B cell (primary cell): ENCODE data around the gene RAB27A. TPM values are rescaled to one million over a fixed set of nuclear protein-coding genes. Genes with fewer than 3 reads are reported as not detected.
A peak's percentile ranks its signal among the peaks of the same experiment; 100 is the strongest.

Experiments used
- ATAC-seq: fragments of 200-7000 bp; cut with Tn5 transposase; one replicate; pipeline ENCODE4 v1.10.0; 2021; ENCODE audit warnings: low read depth, mild to moderate bottlenecking, moderate number of reproducible peaks, moderate library complexity
- CTCF ChIA-PET: fragments of 350-600 bp; sonication (Branson Sonifier 250); formaldehyde crosslinking; loops from one replicate; lab custom pipeline; 2021; ENCODE audit warnings: antibody characterized with exemption, inconsistent platforms; lab: Charles Lee
- POLR2A ChIA-PET: fragments of 350-600 bp; sonication (Branson Sonifier 250); formaldehyde crosslinking; loops from one replicate; lab custom pipeline; 2021; ENCODE audit warnings: antibody characterized with exemption; lab: Charles Lee
- DNase-seq: peaks from one replicate; pipeline ENCODE4 v3.0.0; 2013
- H2AFZ ChIP-seq: 2 replicates; pipeline ENCODE4 v1.6.1; 2012; ENCODE audit warnings: mild to moderate bottlenecking, low read depth, low read length; ENCODE audit not compliant: insufficient read depth, poor library complexity, severe bottlenecking
- H3K27ac ChIP-seq, 2 donors: 1 replicate in 1 of 2; 2 replicates in 1 of 2; pipeline ENCODE4 v1.5.1; 2012 to 2013; ENCODE audit warnings: low read length in 2 of 2, mild to moderate bottlenecking in 2 of 2, moderate library complexity in 1 of 2
- H3K27me3 ChIP-seq, 4 experiments: fragments of 200-600 bp in 1 of 4; sonication (generic) in 1 of 4; replicated peaks in 1 of 4; 1 replicate in 2 of 4; 2 replicates in 2 of 4; pipeline versions ENCODE4 v1.6.1 to v1.7.0; 2013 to 2016; ENCODE audit warnings: low read length in 3 of 4, mild to moderate bottlenecking in 2 of 4, mixed read lengths in 1 of 4, moderate library complexity in 1 of 4; ENCODE audit not compliant: insufficient read depth in 4 of 4, control insufficient read depth in 3 of 4; ENCODE audit errors: control extremely low read depth in 1 of 4
- H3K36me3 ChIP-seq, 2 experiments: replicated peaks in 1 of 2; 1 replicate in 1 of 2; 2 replicates in 1 of 2; pipeline versions ENCODE4 v1.6.1 to v1.7.1; 2013; ENCODE audit warnings: low read length in 1 of 2; ENCODE audit not compliant: insufficient read depth in 2 of 2, control insufficient read depth in 1 of 2; ENCODE audit errors: control extremely low read depth in 1 of 2, extremely low read depth in 1 of 2
- H3K4me1 ChIP-seq, 2 donors: fragments of 200-600 bp in 1 of 2; sonication (generic) in 1 of 2; 1 replicate in 1 of 2; 2 replicates in 1 of 2; pipeline versions ENCODE4 v1.5.1 to v1.6.1; 2013 to 2017; ENCODE audit warnings: low read length in 2 of 2; ENCODE audit not compliant: control insufficient read depth in 2 of 2, insufficient read depth in 2 of 2
- H3K4me2 ChIP-seq: replicated peaks from 2 replicates; pipeline ENCODE3; 2012; ENCODE audit warnings: mild to moderate bottlenecking, low read depth, low read length; ENCODE audit not compliant: poor library complexity, severe bottlenecking
- H3K4me3 ChIP-seq, 5 experiments: fragments of 200-600 bp in 1 of 5; sonication (generic) in 1 of 5; 1 replicate in 3 of 5; 2 replicates in 2 of 5; pipeline versions ENCODE4 v1.5.1 to v1.7.0; 2011 to 2016; ENCODE audit warnings: low read length in 4 of 5, mild to moderate bottlenecking in 4 of 5, low read depth in 2 of 5, control low read depth in 1 of 5, moderate library complexity in 1 of 5; ENCODE audit not compliant: insufficient read depth in 1 of 5; ENCODE audit errors: control extremely low read depth in 1 of 5, extremely low read depth in 1 of 5
- H3K79me2 ChIP-seq: fragments of 200-600 bp; sonication (generic); one replicate; pipeline ENCODE4 v1.6.0; 2016; ENCODE audit warnings: low read length; ENCODE audit not compliant: control insufficient read depth, insufficient read depth
- H3K9ac ChIP-seq: fragments of 200-600 bp; sonication (generic); 2 replicates; pipeline ENCODE4 v1.6.1; 2017; ENCODE audit warnings: mild to moderate bottlenecking, low read length, moderate library complexity
- H3K9me3 ChIP-seq, 3 donors: one replicate each; pipeline versions ENCODE4 v1.6.1 to v1.7.1; 2013; ENCODE audit warnings: low read length in 2 of 3; ENCODE audit not compliant: control insufficient read depth in 2 of 3, insufficient read depth in 1 of 3; ENCODE audit errors: control extremely low read depth in 1 of 3
- H4K20me1 ChIP-seq: 2 replicates; pipeline ENCODE4 v1.6.0; 2012; ENCODE audit warnings: mild to moderate bottlenecking, low read length; ENCODE audit not compliant: insufficient read depth, control insufficient read depth, poor library complexity, severe bottlenecking
- H3K27ac Mint-ChIP-seq: one replicate; pipeline ENCODE4 v1.8.0; 2021; ENCODE audit warnings: mixed read lengths
- H3K27me3 Mint-ChIP-seq: one replicate; pipeline ENCODE4 v1.8.0; 2021; ENCODE audit warnings: mixed read lengths
- H3K4me1 Mint-ChIP-seq: one replicate; pipeline ENCODE4 v1.8.0; 2021; ENCODE audit warnings: mixed read lengths
- H3K4me3 Mint-ChIP-seq: one replicate; pipeline ENCODE4 v1.8.0; 2021; ENCODE audit warnings: mixed read lengths
- H3K9me3 Mint-ChIP-seq: one replicate; pipeline ENCODE4 v1.8.0; 2022; ENCODE audit warnings: mixed read lengths; ENCODE audit not compliant: insufficient read depth
- EZH2 ChIP-seq: IDR thresholded peaks from 2 replicates; pipeline ENCODE4 v1.6.1; 2012; ENCODE audit warnings: borderline replicate concordance, low read depth, mild to moderate bottlenecking, moderate library complexity, low read length; ENCODE audit not compliant: insufficient read depth, poor library complexity, severe bottlenecking
- WGBS: methylation state at CpG from one replicate; pipeline ENCODE4 v1.1.5; 2013; ENCODE audit warnings: missing lambda C conversion rate; ENCODE audit not compliant: insufficient coverage; 5-methylcytosine and 5-hydroxymethylcytosine counted together
- intact Hi-C: fragments of 100-400 bp; cut with micrococcal nuclease; formaldehyde crosslinking; loops from one replicate; pipeline ENCODE4 v1.10.0; 2022
- polyA plus RNA-seq: library from polyadenylated mRNA; depleted of rRNA; stranded (reverse); fragments of >200 nt; gene quantifications from 2 replicates; pipeline ENCODE4 v1.2.3, GENCODE V29; 2012
- total RNA-seq, 2 donors: library from RNA; stranded (reverse); fragments of 120-200 nt in 1 of 2; gene quantifications; 1 replicate in 1 of 2; 2 replicates in 1 of 2; pipeline versions ENCODE4 v1.2.3 to v1.2.4, GENCODE V29; 2013 to 2022
- TF ChIP-seq, protein P1 (sequence below): fragments of 200-600 bp; IDR thresholded peaks from one replicate; pipeline ENCODE4 v1.8.0; 2022; ENCODE audit warnings: antibody characterized with exemption, mild to moderate bottlenecking

RAB27A gene
- total and polyA plus RNA-seq, 2 donors (not counting 1 experiment from before 2014, with no cell fraction given): 7.2 to 19.0 TPM

DNA sequence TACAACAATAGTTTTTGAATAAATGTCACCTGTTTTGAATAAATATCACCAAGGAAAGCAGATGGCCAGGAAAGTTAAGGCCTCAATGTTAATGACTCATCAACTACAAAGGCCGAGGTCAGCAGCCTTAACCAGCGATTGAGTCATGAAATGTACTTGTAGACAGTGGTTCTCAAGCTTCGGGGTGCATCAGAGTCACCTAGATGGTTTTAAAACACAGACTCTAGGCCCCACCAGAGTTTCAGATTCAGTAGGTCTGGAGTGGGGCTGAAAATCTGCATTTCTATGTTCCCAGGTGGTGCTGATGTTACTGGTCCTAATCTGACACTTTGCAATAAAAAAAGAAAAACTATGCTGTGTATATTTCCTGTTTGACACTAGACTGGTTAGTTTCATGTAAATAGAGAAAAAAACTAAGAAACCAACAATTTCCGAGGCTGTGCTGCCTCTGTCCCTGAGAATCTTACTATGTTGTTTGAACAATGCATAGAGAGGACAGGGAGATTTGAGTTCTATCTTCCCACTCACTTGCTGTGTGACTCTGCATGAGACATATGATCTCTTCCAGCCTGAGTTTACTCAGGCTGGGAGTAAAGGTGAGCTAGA is 9.8 kb downstream of the RAB27A start:
- Mint-ChIP-seq H3K27me3 (no peaks in the 10 kb centered on the region), H3K9me3 (no peaks in the 10 kb centered on the region), H3K27ac (peak overlapping the region; percentile 85), H3K4me1 (peaks cover 74% of the 10 kb centered on the region), H3K4me3 (peak overlapping the region; percentile 44)
- ChIA-PET POLR2A (no interaction called here), CTCF (no interaction called here)
- H3K9me3 ChIP-seq: no peaks in the 10 kb centered on the region
- intact Hi-C loops: no loop called here
- peaks cover 50% of the 10 kb centered on the region for H3K79me2 ChIP-seq
- H3K4me1 ChIP-seq: peaks cover 39 to 46% of the 10 kb centered on the region in 2 donors
- ATAC-seq: peak; percentile 50
- H3K27me3 ChIP-seq: no peaks in the 10 kb centered on the region
- no peaks in the 10 kb centered on the region for H4K20me1 ChIP-seq
- peak overlapping the region in 1 of 2 donors; percentile 74 for H3K27ac ChIP-seq
- H3K4me3 ChIP-seq: no peak overlapping the region
- TF ChIP-seq, protein P1, sequence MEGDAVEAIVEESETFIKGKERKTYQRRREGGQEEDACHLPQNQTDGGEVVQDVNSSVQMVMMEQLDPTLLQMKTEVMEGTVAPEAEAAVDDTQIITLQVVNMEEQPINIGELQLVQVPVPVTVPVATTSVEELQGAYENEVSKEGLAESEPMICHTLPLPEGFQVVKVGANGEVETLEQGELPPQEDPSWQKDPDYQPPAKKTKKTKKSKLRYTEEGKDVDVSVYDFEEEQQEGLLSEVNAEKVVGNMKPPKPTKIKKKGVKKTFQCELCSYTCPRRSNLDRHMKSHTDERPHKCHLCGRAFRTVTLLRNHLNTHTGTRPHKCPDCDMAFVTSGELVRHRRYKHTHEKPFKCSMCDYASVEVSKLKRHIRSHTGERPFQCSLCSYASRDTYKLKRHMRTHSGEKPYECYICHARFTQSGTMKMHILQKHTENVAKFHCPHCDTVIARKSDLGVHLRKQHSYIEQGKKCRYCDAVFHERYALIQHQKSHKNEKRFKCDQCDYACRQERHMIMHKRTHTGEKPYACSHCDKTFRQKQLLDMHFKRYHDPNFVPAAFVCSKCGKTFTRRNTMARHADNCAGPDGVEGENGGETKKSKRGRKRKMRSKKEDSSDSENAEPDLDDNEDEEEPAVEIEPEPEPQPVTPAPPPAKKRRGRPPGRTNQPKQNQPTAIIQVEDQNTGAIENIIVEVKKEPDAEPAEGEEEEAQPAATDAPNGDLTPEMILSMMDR: no peak
- TF ChIP-seq EZH2: no peak
- no peaks in the 10 kb centered on the region for H3K36me3 ChIP-seq
- peak overlapping the region; percentile 24 for H3K4me2 ChIP-seq
- 43% methylated on average over 1 of the region's 4 CpGs for WGBS
- H2AFZ ChIP-seq: peak overlapping the region; percentile 35
- no peak overlapping the region for H3K9ac ChIP-seq
- DNase-seq: peak; percentile 23

DNA sequence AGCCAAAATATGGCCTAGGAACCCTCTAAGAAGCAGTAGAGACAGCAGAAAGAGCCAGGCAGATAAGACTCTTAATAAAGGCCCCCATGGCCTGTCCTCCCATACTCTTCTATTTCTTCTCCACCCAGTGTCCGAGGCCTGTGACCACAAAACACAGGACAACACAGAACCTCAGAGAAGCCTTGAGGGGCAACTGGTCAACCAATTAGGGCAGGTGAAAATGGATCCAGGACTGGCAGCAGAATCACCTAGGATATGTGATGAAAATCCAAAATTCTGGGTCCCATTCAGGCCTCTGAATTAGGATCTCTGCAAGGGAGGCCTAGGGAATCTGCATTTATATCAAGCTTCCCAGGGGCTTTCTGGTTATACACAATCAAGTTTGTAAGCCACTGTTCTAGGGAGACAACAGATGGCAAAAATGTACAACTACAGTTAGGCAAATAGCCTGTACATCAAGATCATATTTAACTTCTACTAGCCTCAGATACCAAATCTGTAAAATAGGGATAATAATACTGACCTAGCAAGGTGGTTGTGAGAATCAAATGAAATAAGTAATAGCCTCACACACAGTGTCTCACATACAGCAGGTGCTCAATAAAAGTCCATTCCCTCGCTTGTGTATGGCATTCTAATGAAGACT is 10.4 kb downstream of the RAB27A start:
- Histone ChIP-seq H3K27ac (peak overlapping the region in 1 of 2 donors; percentile 74), H3K9ac (no peak overlapping the region), H3K79me2 (peaks cover 50% of the 10 kb centered on the region), H3K9me3 (no peaks in the 10 kb centered on the region), H3K4me2 (peak overlapping the region; percentile 24), H3K36me3 (no peaks in the 10 kb centered on the region), H4K20me1 (no peaks in the 10 kb centered on the region), H3K27me3 (no peaks in the 10 kb centered on the region), H3K4me3 (no peak overlapping the region), H3K4me1 (peaks cover 39 to 46% of the 10 kb centered on the region in 2 donors), H2AFZ (peak overlapping the region; percentile 35)
- ChIA-PET POLR2A (no interaction called here), CTCF (interaction anchor here (2.1 kb wide), 1 partner anchor 12 kb away, joined by 4 read pairs; no protein-coding TSS in a partner anchor)
- no peak for DNase-seq
- peaks cover 70% of the 10 kb centered on the region for H3K4me1 Mint-ChIP-seq
- no peaks in the 10 kb centered on the region for H3K27me3 Mint-ChIP-seq
- peak overlapping the region; percentile 44 for H3K4me3 Mint-ChIP-seq
- intact Hi-C loops: no loop called here
- TF ChIP-seq, protein P1: no peak
- TF ChIP-seq EZH2: no peak
- no peaks in the 10 kb centered on the region for H3K9me3 Mint-ChIP-seq
- peak overlapping the region; percentile 85 for H3K27ac Mint-ChIP-seq
- ATAC-seq: peak; percentile 25
- no CpG with 5 or more reads among the region's 2 CpGs for WGBS
